ENCODE results near the gene TLR4. TPM values are rescaled to one million over a fixed set of nuclear protein-coding genes. Genes with fewer than 3 reads are reported as not detected.

Gene TLR4
- total and polyA plus RNA-seq, 9 of the 15 experiments (the other 6 are each of a cell fraction or from before 2014, with no cell fraction given) = 0.02 TPM; not detected in 8

DNA sequence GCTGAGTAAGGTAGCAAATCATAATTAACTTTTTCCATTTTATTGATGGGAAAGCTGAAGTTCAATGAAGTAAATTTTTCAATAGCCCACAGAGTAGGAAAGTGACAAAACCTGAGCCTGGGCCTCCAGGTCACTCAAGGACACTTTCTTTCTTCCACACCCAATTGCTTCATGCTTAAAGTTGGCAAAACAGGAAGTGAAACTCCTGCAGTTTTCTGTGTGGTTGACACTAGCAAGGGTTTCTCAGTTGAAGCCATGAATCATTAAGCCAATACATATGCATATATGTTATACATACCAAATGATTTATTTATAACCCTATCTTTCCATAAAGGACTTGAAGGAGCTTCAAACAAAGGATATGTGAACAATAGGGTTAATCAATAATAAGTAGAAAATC lies 13.9 kb downstream of the TLR4 start (continued):
- TF ChIP-seq EGR1 (conservative IDR thresholded peaks at IDR 0.05) (no peak), ZNF354B (CRISPR knock-in tag; IDR thresholded peaks at IDR 0.05) (no peak)

DNA sequence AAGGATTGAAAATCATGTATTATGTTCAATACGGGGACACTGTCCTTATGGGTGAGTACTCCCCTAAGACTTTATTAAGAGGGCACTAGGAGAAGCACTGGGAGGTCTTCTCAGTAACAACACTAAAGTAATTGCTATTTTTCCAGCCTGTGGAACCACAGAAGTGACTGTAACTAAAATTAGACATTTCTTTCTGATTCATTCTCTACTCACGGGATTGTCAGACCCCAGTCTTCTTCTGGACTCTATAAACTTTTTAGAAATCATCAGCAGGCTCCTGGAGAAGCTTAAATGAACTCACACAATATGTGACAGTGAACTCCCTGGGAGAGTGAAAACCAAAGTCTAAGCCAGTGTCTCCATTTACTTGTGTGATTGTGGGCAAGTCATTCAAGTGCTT lies 14.5 kb downstream of the TLR4 start:
- ATAC-seq = no peak
- Histone ChIP-seq H3K27ac (ENCODE audit: extremely low read depth, low read depth, low read length) (no peak overlapping the region), H3K9me1 (ENCODE audit: control insufficient read depth, insufficient read depth, low read length) (no peaks in the 10 kb centered on the region), H3K9me3 (replicated peaks; ENCODE audit: control insufficient read depth, insufficient read depth, low read depth, low read length) (no peaks in the 10 kb centered on the region), H4K20me1 (replicated peaks; ENCODE audit: control insufficient read depth, insufficient read depth, low read length) (no peaks in the 10 kb centered on the region), H2AFZ (ENCODE audit: low read depth, low read length) (no peak overlapping the region), H3K27me3 (ENCODE audit: control insufficient read depth in 2 of 2, insufficient read depth in 2 of 2, low read length in 2 of 2) (no peaks in the 10 kb centered on the region), H3K4me3 (no peak overlapping the region), H3K4me2 (ENCODE audit: insufficient read depth, low read length) (no peak overlapping the region), H3K4me1 (replicated peaks in 1 of 2; ENCODE audit: control insufficient read depth in 2 of 2, insufficient read depth in 2 of 2, low read length in 2 of 2) (no peaks in the 10 kb centered on the region), H3K36me3 (ENCODE audit: control insufficient read depth, insufficient read depth, low read length) (no peaks in the 10 kb centered on the region), H3K79me2 (ENCODE audit: control insufficient read depth, insufficient read depth, low read length) (no peaks in the 10 kb centered on the region), H3K9ac (ENCODE audit: insufficient read depth in 1 of 2, low read depth in 2 of 2, low read length in 2 of 2) (no peak overlapping the region)
- CTCF ChIA-PET (ENCODE audit: low intra/inter-chr PET ratio) = no interaction called here
- no TSS peak for BruUV-seq (replicated peaks)
- in situ Hi-C loops (cut with MboI) = no loop called here
- WGBS (ENCODE audit: insufficient coverage, low coverage, missing lambda C conversion rate) = 0% methylated on average over 2 of the region's 2 CpGs
- POLR2A ChIA-PET = no interaction called here
- intact Hi-C loops (cut with micrococcal nuclease) = no loop called here
- no peak for DNase-seq (ENCODE audit: extremely low read depth in 1 of 4, low spot score in 3 of 4)
- FAIRE-seq = no peak
- TF ChIP-seq NR1H2 (CRISPR knock-in tag; IDR thresholded peaks at IDR 0.05) (no peak), ZNF668 (CRISPR knock-in tag; IDR thresholded peaks at IDR 0.05) (no peak), SIX5 (IDR thresholded peaks at IDR 0.05; ENCODE audit: borderline replicate concordance in 1 of 2, insufficient read depth in 1 of 2, low read depth in 1 of 2, low read length in 2 of 2) (no peak), CHD2 (IDR thresholded peaks at IDR 0.05; ENCODE audit: low read depth, low read length) (no peak), EWSR1 (IDR thresholded peaks at IDR 0.05; ENCODE audit: borderline replicate concordance, low read depth, partially characterized antibody) (no peak), SMARCB1 (IDR thresholded peaks at IDR 0.05; ENCODE audit: insufficient read length, low read depth) (no peak), KLF16 (IDR thresholded peaks at IDR 0.05) (no peak), TAF1 (IDR thresholded peaks at IDR 0.05; ENCODE audit: control insufficient read depth, extremely low read depth, insufficient read depth, low read length, severe bottlenecking) (no peak), TAF15 (IDR thresholded peaks at IDR 0.05; ENCODE audit: low read depth, low read length) (no peak)
- TF ChIP-seq, protein P1, sequence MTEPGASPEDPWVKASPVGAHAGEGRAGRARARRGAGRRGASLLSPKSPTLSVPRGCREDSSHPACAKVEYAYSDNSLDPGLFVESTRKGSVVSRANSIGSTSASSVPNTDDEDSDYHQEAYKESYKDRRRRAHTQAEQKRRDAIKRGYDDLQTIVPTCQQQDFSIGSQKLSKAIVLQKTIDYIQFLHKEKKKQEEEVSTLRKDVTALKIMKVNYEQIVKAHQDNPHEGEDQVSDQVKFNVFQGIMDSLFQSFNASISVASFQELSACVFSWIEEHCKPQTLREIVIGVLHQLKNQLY (CRISPR knock-in tag; conservative IDR thresholded peaks at IDR 0.05) = no peak
- TF ChIP-seq, protein P2, sequence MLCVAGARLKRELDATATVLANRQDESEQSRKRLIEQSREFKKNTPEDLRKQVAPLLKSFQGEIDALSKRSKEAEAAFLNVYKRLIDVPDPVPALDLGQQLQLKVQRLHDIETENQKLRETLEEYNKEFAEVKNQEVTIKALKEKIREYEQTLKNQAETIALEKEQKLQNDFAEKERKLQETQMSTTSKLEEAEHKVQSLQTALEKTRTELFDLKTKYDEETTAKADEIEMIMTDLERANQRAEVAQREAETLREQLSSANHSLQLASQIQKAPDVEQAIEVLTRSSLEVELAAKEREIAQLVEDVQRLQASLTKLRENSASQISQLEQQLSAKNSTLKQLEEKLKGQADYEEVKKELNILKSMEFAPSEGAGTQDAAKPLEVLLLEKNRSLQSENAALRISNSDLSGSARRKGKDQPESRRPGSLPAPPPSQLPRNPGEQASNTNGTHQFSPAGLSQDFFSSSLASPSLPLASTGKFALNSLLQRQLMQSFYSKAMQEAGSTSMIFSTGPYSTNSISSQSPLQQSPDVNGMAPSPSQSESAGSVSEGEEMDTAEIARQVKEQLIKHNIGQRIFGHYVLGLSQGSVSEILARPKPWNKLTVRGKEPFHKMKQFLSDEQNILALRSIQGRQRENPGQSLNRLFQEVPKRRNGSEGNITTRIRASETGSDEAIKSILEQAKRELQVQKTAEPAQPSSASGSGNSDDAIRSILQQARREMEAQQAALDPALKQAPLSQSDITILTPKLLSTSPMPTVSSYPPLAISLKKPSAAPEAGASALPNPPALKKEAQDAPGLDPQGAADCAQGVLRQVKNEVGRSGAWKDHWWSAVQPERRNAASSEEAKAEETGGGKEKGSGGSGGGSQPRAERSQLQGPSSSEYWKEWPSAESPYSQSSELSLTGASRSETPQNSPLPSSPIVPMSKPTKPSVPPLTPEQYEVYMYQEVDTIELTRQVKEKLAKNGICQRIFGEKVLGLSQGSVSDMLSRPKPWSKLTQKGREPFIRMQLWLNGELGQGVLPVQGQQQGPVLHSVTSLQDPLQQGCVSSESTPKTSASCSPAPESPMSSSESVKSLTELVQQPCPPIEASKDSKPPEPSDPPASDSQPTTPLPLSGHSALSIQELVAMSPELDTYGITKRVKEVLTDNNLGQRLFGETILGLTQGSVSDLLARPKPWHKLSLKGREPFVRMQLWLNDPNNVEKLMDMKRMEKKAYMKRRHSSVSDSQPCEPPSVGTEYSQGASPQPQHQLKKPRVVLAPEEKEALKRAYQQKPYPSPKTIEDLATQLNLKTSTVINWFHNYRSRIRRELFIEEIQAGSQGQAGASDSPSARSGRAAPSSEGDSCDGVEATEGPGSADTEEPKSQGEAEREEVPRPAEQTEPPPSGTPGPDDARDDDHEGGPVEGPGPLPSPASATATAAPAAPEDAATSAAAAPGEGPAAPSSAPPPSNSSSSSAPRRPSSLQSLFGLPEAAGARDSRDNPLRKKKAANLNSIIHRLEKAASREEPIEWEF (CRISPR knock-in tag; IDR thresholded peaks at IDR 0.05) = no peak
- TF ChIP-seq, protein P3, sequence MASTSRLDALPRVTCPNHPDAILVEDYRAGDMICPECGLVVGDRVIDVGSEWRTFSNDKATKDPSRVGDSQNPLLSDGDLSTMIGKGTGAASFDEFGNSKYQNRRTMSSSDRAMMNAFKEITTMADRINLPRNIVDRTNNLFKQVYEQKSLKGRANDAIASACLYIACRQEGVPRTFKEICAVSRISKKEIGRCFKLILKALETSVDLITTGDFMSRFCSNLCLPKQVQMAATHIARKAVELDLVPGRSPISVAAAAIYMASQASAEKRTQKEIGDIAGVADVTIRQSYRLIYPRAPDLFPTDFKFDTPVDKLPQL (IDR thresholded peaks at IDR 0.05; ENCODE audit: extremely low read depth, insufficient read length) = no peak

Measured in K562 (cell line).